VCaP (cell line): ENCODE results near the gene NNMT.

Experiments used
- H3K27ac ChIP-seq: fragments of 450-650 bp; 2 replicates; pipeline ENCODE4 v1.5.1; 2017
- CTCF ChIP-seq: fragments of 450-650 bp; conservative IDR thresholded peaks from 2 replicates; pipeline ENCODE4 v1.5.1; 2017; ENCODE audit warnings: mild to moderate bottlenecking, moderate library complexity

The NNMT gene

GRCh38 chr11:114291842-114292680 is 4.1 kb upstream of the NNMT start:
- H3K27ac ChIP-seq, result peak overlapping the region; percentile 86

GRCh38 chr11:114293201-114293711 is 2.9 kb upstream of the NNMT start:
- peak overlapping the region; percentile 86 for H3K27ac ChIP-seq
- no peak for TF ChIP-seq CTCF

More at GRCh38 chr11:114291842-114292680, 4.1 kb upstream of the NNMT start:
- no peak for TF ChIP-seq CTCF

- no peak for TF ChIP-seq CTCF
- peak overlapping the region; percentile 86; the same call in 1 of the 2 replicates for H3K27ac ChIP-seq
Measured at GRCh38 chr11:114296605-114297372, 590 bp downstream of the NNMT start.

- TF ChIP-seq CTCF, result no peak
- no peak overlapping the region for H3K27ac ChIP-seq
Measured at GRCh38 chr11:114297806-114298709, 1.9 kb downstream of the NNMT start.

- no peak overlapping the region for H3K27ac ChIP-seq
- no peak for TF ChIP-seq CTCF
Measured at GRCh38 chr11:114298710-114299109, 2.5 kb downstream of the NNMT start.

- no peak overlapping the region for H3K27ac ChIP-seq
- TF ChIP-seq CTCF, result no peak
Measured at GRCh38 chr11:114301088-114301487, 4.9 kb downstream of the NNMT start.
